Activated CD8-positive, alpha-beta memory T cell treated with anti-CD3 and anti-CD28 coated beads, Interleukin-2, amount 50 U/mL, for 24 hours (primary cell): ENCODE measurements around the gene CPB1.

Source experiments
- DNase-seq: peaks from one replicate; pipeline ENCODE4 v3.0.0-alpha.2; 2020; ENCODE audit errors: extremely low read depth

Gene CPB1

GRCh38 chr3:148883163-148883562 is 55.6 kb downstream of the CPB1 start:
- DNase-seq, result no peak

GRCh38 chr3:148884261-148884660 is 56.6 kb downstream of the CPB1 start:
- DNase-seq, result no peak

- no peak for DNase-seq
These were observed 62.2 kb downstream of the CPB1 start for GRCh38 chr3:148889828-148890227.

GRCh38 chr3:148896062-148896461 is 68.5 kb downstream of the CPB1 start:
- DNase-seq, result no peak

GRCh38 chr3:148901987-148902791 is 74.6 kb downstream of the CPB1 start:
- DNase-seq, result no peak

GRCh38 chr3:148903022-148903442 is 75.4 kb downstream of the CPB1 start:
- no peak for DNase-seq

- DNase-seq, result no peak
These were observed 76.3 kb downstream of the CPB1 start for GRCh38 chr3:148903941-148904340.

GRCh38 chr3:148906667-148907066 is 79.1 kb downstream of the CPB1 start:
- DNase-seq, result no peak
